Measurements from ENCODE around the gene DZANK1.

DNA sequence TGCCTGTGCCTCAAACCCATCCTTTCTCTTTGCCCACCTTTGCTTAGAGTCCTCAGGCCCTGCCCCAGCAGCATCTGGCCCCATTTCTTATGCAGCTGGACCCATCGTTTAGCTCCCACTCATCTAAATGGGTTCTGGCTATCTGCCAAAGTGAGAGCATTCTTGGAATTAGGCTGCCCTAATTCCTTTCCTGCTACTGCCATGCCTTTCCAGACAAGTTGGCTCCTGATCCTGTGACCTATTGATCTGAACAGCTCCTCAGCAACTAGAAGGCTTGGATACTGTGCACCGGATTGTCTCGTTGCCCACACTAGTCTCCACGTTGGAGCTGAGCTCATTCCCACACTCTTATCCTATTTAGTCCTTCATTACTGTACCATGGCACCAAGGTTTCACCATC is 22.9 kb downstream of the DZANK1 start:
- TF ChIP-seq, protein P1, sequence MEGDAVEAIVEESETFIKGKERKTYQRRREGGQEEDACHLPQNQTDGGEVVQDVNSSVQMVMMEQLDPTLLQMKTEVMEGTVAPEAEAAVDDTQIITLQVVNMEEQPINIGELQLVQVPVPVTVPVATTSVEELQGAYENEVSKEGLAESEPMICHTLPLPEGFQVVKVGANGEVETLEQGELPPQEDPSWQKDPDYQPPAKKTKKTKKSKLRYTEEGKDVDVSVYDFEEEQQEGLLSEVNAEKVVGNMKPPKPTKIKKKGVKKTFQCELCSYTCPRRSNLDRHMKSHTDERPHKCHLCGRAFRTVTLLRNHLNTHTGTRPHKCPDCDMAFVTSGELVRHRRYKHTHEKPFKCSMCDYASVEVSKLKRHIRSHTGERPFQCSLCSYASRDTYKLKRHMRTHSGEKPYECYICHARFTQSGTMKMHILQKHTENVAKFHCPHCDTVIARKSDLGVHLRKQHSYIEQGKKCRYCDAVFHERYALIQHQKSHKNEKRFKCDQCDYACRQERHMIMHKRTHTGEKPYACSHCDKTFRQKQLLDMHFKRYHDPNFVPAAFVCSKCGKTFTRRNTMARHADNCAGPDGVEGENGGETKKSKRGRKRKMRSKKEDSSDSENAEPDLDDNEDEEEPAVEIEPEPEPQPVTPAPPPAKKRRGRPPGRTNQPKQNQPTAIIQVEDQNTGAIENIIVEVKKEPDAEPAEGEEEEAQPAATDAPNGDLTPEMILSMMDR (IDR thresholded peaks at IDR 0.05; ENCODE audit: insufficient read depth, low read length, poor library complexity, severe bottlenecking) = no peak
- no peak for TF ChIP-seq EZH2phosphoT487 (conservative IDR thresholded peaks at IDR 0.05; ENCODE audit: low read length)
